HG02938 (cell line): ENCODE data around the gene TWF2.
"Not testable (repeated sequence)": the region's sequence is repeated elsewhere in the genome, so short reads cannot be mapped to it uniquely, and the experiment has no call there.

ENCODE experiments used
- ATAC-seq: cut with Tn5 transposase; IDR thresholded peaks from one replicate; pipeline ENCODE4 v1.9.1; 2021; ENCODE audit warnings: mild to moderate bottlenecking, moderate library complexity; ENCODE audit not compliant: unreplicated experiment

TWF2 gene

DNA sequence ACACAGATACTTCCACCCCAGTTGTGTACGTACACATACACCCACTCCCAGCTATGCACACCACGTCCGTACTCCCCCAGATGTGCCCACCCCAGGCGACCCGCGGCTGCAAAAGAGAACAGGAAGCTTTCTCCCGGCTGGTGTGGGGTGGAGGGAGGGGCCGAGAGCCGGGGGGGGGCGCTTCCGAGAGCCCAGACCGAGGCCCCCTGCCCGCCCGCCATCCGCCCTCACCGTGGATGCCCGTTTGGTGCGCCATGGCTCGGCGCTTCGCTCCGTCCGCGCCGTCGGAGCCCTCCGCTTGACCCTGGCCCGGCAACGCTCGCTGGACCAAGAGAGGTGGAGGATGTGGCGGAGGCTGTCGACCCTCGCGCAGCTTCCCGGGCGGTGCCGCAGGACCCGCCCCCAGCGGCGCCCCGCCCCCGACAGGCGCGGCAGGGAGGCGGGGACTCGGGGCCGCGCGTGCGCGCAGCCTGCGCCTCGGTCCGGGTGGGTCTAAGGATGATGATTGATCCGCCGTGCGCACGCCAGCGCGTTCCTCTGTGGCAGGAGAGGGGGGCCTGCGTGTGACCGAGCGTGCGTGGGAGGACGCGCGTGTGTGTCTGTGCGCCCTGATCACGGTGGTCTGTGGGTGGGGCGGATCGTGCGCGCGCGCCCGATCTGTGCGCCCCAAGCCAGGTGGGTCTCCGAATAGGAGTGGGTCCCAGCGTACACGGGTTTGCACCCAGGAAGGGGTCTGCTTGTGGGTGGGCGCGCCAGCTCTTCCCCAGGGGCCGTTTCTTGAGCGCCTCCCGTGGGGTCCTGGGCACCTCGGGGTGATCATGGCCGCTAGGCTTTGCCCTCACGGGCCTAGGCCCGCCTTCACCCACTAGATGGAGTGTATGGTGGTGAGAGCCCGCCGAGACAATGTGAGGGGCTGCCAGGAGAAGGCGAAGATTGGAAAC is at the start of gene TWF2:
TSS of gene TWF2 (minus strand) at position 398 of the 941 bp plus-strand sequence. CDS start at position 256, 142 bp downstream.
- ATAC-seq, result peak; percentile 65

DNA sequence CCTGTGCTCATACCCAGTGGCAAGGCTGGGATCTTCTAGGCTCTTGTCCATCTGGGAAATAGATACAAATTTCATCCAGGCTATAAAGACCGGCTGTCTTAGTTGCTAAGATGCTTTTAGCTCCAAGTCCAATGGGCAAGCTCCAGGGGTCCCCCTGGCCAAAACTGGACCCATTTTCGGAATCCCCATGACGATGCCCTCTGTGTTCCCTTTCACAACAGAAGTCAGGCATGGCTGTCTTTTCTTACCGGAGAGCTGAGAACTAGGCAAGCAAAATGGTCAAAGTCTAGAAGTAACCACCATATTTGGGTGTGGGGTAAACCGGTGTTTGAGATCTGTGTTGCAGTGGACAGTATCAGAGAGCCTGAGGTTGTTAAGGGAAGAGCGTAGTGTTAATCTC is 49.7 kb upstream of the TWF2 start:
- no peak for ATAC-seq

DNA sequence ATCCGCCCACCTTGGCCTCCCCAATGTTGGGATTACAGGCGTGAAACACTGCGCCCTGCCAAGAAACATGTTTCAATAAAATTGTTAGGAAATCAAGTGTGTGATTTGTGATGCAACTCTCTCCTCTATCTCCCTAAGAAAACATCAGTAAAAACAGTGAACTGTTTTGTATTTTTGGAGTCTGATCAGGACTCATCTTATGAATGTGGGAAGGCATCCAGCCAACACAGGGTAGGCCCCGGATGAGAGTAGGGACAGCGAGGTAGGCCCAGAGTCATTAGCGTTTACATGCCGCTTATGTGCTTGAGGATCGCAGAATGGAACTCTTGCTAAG is 47.8 kb upstream of the TWF2 start:
- no peak for ATAC-seq

DNA sequence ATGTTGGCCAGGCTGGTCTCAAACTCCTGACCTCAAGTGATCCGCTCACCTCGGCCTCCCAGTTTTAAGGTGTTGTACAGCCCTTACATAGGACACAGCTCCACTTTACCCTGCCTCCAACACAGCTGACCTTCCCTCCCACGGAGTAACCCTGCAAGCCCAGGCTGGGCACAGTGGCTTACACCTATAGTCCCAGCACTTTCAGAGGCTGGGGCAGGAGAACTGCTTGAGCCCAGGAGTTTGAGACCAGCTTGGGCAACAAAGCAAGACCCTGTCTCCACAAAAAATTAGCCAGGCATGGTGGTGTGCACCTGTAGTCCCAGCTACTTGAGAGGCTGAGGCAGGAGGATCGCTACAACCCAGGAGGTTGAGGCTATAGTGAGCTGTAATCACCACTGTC is 45.1 kb upstream of the TWF2 start:
- ATAC-seq, result not testable (repeated sequence)

DNA sequence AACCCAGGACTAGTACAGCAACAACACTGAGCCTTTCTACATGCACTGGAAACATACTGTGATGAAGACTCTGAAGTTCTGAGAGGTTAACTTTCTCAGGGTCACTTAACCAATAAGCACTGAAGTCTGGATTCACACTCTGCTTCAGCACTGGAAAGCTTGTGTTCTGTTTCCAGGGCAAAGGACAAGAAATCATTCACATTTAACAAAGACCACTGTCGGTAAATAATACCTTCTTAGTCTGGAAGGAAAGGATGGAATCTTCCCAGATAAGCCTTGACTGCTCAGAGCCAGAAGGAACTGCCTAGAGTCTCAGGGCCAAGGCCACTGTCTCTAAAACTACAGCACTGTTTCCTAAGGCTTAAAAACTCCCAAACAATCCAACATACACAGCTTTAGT is 44.3 kb upstream of the TWF2 start:
- no peak for ATAC-seq

DNA sequence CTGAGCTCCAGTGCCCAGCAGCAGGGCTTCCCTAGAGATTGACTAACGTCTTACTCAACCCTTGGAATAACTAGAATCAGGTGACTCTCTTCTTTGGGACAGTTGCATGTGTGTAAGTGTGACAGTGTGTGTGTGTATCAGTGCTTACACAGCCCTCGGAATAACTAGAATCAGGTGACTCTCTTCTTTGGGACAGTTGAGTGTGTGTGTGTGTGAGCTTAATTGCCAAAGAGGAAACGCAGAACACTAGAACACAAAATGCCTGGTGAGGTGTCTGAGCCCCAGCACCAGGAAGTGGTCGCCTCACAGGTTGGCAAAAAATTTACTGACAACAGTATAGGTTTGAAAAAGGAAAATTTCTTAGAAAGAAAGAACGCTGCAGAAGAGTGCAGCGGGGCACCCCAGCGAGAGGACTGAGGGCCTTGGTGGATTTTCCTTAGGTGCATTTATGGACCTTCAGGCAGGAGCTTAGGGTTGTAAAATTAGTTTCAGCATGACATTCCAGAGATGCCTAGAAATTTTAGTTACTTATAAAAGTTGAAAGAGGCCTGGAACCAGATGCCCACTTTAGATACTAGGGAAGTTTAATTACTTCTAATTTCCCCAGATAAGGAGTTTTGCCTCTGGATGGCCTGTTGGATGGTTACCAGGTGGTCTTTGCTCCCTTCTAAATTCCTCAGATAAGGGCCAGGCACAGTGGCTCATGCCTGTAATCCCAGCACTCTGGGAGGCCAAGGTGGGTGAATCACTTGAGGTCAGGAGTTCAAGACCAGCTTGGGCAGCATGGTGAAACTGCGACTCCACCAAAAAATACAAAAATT is 43.2 kb upstream of the TWF2 start:
- ATAC-seq, result no peak

DNA sequence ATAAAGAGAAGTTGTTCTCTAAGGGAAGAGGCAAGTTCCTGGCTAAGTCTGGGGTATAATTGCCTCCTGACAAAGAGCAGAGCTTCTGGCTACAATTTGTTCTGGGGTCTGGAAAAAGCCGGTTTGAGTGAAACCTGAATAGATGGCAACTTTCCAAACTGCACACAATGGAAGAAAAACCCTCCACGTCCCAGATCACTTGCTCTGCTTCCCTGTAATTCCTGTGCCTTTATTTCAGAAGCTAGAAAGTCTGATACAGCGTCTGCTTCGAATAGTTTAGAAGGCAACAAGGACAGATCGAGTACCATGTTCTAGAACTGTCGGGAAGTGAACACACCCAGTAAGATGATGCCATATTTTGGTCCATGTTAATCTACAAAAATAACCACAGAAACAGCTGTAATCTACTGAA is 41.1 kb upstream of the TWF2 start:
- no peak for ATAC-seq

DNA sequence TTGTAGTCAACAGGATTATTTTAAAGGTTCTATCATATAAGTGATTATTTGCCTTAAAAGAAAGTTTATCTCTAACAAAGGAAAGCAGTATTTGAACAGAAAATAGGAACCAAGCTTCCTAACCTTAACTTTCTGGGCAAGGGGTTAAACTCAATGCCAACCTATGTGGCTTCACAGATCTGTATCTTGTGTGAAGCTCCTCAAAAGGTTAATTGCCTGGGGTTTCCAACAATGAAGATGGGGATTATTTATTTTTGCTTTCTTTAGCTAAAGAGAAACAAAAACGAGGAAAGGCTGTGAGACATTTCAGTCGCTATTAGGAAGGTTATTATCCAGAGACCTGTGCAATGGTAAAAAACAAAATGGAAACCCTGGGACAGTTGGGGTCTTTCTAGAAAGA is 40.6 kb upstream of the TWF2 start:
- no peak for ATAC-seq

DNA sequence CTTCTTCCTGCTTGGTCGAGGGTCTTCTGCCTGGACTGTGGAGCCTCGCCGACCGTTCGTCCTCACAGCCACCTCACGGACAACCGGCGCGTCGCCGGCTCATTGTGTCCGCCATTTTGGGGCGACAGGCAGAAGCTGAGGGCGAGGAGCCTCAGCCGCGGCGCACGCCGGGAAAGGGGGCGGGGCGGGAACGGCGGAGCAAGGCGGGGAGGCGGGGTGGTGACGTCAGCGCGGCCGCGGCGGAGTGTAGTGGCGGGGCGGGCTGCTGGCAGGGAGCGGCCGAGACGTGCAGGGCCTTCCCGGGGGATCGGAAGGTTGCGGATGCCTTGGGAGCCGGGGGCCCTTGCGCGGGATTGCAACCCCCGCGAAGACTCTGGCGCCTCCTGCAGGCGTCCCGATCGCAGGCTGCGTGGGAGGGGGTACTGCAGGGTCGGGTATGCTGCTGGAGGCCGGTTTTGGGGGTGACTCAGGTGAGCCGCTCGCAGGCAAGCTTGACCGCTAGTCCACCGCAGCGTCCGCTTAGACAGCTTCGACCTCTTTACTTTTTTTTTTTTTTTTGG is 39.6 kb upstream of the TWF2 start, which contains the start of gene WDR82:
TSS of gene WDR82 (minus strand) at position 140 of the 560 bp plus-strand sequence. CDS start 288 bp downstream, outside the sequence.
- peak; percentile 71 for ATAC-seq

DNA sequence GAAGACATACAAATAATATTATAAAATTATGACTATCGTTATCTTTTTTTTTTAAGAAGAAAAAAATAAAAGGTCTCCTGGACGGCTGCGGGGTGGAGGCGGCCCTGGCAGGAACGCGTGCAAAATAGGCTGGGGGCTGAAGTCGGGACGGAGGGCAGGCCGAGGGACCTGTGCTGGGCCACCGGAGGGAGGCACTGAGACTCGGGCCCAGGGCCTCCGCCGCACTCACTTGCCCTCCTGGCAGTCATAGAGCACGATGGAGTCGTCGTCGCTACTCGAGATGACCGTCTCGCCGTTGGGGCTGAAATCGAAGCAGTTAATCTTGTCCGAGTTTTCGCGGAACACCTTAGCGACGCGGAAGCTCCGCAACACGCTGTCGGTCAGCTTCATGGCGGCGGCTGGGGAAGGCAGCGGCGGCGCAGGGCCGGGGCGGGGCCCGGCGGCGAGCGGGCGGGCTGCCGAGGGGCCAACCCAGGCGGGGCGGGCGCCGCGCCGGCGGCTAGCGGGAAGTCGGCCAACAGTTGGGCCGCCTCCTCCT is 39.1 kb upstream of the TWF2 start:
- peak; percentile 46 for ATAC-seq

DNA sequence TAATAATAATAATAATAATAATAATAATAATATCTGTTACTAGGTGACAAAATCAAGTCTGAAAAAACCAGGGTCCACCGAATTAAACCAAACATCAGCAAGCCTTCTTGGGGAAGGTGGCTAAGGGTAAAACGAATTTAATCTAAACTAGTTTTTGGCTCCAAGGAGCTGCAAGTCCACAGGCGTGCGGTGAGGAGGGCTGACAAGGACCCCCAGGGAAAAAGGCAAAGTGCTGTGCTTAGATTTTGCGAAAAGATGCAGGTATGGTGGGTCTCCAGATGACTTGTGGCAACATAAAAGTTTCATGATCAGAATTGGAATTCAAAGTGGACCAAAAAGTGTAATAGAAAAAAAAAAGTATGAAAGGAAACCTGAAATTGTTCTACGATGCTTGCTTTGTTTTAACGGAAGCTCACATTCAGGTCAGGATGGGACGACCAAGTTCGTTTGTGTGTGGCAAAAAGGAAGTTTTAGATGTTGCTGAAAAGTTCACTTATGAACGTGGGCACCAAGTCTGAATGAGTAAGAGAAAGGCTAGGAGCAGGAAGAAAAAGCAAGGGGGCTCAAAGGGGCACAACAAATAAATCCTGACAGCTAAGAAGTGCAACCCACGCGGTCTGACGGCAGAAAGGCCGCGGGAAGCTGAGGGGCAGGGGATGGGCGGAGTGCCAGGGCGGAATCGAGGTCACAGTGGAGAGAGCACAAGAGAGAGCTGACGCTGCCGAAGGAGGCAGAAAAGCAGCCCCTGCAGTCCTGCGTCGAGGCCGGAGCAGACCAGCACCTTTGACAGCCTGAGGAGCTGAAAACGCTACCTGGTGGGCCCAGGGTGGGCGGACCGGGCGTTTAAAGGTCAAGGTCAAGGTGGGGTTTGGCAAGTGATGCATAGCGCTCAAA is 38.4 kb upstream of the TWF2 start:
- no peak for ATAC-seq

DNA sequence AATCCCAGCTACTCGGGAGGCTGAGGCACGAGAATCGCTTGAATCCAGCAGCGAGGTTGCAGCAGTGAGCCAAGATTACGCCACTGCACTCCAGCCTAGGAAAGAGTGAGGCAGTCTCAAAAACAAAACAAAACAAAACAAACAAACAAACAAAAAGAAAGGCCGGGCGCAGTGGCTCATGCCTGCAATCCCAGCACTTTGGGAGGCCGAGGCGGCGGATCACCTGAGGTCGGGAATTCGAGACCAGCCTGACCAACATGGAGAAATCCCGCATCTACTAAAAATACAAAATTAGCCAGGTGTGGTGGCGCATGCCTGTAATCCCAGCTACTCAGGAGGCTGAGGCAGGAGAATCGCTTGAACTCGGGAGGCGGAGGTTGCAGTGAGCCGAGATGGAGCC is 35.8 kb upstream of the TWF2 start:
- ATAC-seq, result not testable (repeated sequence)

DNA sequence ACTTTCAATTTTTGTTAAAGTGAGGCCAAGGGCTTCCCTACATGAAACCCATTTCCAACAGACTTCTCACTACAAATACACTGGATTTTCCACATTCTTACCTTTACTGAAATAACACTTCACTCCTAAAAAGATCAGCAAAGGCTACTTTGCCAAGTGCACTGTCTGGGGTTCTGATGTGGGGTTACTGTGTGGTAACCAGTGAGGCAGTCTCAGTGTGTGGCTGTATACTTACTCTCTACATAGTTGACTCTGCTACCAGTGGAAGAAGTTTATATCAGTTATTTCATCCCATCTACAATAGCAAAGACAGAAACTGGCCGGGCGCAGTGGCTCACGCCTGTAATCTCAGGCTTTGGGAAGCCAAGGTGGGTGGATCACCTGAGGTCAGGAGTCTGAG is 33.9 kb upstream of the TWF2 start:
- no peak for ATAC-seq

DNA sequence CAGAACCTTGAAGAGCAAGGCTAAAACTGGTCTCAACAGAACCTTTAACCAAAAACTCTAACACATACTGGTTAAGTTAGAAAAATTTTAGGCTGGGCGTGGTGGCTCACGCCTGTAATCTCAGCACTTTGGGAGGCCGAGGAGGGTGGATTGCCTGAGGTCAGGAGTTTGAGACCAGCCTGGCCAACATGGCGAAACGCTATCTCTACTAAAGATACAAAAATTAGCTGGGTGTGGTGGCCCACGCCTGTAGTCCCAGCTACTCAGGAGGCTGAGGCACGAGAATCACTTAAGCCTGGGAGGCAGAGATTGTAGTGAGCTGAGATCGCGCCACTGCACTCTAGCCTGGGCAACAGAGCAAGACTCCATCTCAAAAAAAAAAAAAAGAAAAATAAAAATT is 33.2 kb upstream of the TWF2 start:
- not testable (repeated sequence) for ATAC-seq

DNA sequence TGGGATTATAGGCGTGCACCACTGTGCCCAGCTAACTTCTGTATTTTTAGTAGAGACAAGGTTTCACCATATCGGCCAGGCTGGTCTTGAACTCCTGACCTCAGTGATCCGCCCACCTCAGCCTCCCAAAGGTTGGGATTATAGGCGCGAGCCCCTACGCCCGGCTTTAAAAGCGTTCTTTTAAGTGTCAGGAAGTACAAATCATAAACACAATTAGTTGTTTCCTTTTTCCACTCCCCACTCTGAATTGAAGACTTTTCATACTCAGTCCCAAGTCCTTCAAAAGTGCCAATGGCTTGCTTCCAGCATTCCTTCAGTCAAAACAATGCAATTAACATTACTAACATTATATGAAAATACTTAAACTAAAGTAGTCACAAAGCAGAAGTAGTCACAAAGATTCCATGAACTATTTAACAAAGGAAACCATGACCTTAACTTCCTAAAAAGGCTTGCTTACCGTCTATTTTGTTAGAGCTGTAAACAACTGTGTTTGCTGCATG is 31.3 kb upstream of the TWF2 start:
- ATAC-seq, result no peak

DNA sequence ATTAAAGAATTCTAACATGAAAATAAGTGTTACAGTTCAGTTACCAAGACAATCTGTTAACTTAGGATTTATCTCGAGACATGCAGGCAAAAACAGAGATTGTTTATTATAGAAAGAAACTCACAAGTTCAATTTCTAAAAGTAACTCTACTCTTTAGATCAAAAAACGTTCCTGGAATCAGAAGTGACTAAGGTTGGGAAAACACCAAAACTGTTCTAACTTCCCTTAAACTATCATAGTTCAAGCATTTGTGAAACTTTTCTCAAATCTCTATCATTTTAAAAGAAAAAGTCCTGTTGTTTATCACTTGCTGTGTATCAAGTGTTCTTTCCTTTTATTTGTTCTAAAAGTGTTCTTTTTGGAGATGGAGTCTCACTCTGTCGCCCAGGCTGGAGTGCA is 30.8 kb upstream of the TWF2 start:
- ATAC-seq, result no peak

DNA sequence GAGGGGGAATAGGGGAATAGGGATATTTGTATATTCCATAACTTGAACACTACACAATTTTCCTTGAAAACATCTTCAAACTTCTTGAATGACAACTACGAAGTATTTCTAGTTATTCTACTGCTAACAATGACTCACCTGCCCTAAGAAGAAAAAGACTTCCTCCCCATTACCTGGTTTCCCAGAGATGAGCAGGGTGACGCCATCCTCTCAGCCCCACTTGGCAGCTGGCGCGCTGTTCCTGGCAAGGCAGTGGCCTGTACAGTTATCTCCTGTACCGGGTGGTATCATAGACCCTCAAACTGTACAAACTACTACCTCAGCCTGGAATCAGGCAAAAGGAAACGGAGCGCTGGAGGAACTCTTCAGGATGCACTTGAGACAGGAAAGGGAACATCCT is 29.1 kb upstream of the TWF2 start:
- ATAC-seq, result no peak

DNA sequence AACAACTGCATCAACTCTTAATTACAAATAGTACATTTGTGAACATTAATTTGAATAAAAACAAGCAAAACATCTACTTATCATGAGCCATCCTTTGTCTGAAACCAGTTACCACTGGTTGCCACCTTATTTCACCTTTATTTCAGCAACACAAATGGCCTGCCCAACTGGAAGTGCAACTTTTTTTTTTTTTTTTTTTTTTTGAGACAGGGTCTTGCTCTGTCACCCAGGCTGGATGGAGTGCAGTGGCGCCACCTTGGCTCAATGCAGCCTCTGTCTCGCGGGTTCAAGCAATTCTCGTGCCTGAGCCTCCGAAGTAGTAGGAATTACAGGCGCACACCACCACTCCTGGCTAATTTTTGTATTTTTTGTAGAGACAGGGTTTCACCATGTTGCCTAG is 26.4 kb upstream of the TWF2 start:
- no peak for ATAC-seq

DNA sequence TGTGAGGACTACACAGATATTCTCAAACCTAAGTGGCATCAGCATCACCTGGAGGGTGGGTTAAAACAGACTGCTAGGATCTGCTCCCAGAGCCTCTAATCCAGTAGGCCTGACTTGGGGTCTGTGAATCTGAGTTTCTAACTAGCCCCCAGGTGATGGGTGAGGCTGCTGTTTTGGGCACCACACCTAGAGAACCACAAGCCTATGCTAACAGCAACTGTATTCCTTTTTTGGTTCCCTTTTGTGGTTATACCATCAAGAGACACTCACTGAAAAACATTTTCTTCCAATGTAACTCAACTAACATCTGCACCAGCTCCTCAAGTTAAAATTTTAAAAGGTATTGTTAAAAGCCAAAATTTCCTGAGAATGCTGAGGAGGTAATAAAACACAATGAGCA is 23.5 kb upstream of the TWF2 start:
- ATAC-seq, result no peak

DNA sequence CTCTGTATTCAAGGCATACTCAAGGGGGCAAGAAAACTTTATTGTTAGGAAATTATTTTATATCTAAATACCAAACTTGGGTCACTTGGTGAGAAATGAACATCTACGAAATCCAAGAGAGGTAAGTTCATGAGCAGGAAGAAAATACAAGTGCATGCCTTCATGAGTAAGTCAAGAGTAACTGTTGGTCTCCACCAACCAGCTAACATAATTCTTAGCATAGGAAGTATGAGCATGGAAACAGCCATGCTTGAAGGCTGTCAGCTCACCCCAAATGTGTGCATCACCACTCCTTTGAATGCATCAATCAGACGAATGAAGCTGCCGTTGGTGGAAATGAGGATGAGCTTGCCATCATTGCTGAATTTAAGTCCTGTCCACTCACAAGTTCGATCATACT is 20.5 kb upstream of the TWF2 start:
- ATAC-seq, result no peak
